LNCaP clone FGC (cell line): ENCODE measurements around the gene RUFY2.
A peak's percentile ranks its signal among the peaks of the same experiment; 100 is the strongest.

Source experiments
- DNase-seq: peaks from one replicate; pipeline ENCODE4 v3.0.0-alpha.2; 2011; ENCODE audit warnings: low read depth
- H3K4me3 ChIP-seq: 2 replicates; pipeline ENCODE4 v1.5.1; 2011; ENCODE audit warnings: mild to moderate bottlenecking, low read depth, low read length, control low read depth
- CTCF ChIP-seq: IDR thresholded peaks from 2 replicates; pipeline ENCODE4 v1.5.1; 2012; ENCODE audit warnings: mild to moderate bottlenecking; ENCODE audit not compliant: control insufficient read depth, insufficient read depth; ENCODE audit errors: extremely low read depth

RUFY2 gene

GRCh38 chr10:68302503-68302823, 104.6 kb downstream of the RUFY2 start:
- DNase-seq = no peak
- H3K4me3 ChIP-seq = no peak overlapping the region
- TF ChIP-seq CTCF = no peak

GRCh38 chr10:68301790-68302502, 105.1 kb downstream of the RUFY2 start:
- H3K4me3 ChIP-seq = no peak overlapping the region
- TF ChIP-seq CTCF = peak; percentile 56
- peak; percentile 59 for DNase-seq

- no peak for DNase-seq
- no peak for TF ChIP-seq CTCF
- H3K4me3 ChIP-seq = no peak overlapping the region
Measured at GRCh38 chr10:68301301-68301700, 105.8 kb downstream of the RUFY2 start.

GRCh38 chr10:68296843-68297663, 110.0 kb downstream of the RUFY2 start:
- H3K4me3 ChIP-seq = no peak overlapping the region
- no peak for TF ChIP-seq CTCF
- no peak for DNase-seq
